Measurements from ENCODE around the gene ZBTB7C.

DNA sequence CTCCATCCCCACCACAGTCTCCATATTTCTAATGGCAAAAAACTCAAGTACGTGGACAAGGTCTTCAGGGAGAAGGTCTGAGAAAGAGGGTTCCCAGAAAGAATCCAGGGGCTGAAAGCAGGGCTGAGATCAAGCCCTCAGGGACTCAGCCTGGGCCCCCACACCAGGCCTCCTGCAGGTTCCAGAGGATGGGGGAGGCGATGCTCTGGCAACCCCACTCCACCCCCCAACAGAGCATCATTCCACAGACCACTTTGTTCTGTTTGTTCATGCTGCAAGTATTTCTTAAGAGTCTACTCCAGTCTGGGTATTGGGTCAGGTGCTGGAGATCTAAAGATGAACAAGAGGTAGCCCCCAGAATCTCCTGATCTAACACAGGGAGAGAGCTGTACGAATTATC, 32.2 kb downstream of the ZBTB7C start:
- TF ChIP-seq, protein P1, sequence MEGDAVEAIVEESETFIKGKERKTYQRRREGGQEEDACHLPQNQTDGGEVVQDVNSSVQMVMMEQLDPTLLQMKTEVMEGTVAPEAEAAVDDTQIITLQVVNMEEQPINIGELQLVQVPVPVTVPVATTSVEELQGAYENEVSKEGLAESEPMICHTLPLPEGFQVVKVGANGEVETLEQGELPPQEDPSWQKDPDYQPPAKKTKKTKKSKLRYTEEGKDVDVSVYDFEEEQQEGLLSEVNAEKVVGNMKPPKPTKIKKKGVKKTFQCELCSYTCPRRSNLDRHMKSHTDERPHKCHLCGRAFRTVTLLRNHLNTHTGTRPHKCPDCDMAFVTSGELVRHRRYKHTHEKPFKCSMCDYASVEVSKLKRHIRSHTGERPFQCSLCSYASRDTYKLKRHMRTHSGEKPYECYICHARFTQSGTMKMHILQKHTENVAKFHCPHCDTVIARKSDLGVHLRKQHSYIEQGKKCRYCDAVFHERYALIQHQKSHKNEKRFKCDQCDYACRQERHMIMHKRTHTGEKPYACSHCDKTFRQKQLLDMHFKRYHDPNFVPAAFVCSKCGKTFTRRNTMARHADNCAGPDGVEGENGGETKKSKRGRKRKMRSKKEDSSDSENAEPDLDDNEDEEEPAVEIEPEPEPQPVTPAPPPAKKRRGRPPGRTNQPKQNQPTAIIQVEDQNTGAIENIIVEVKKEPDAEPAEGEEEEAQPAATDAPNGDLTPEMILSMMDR (IDR thresholded peaks at IDR 0.05; ENCODE audit: low read depth, low read length, missing input control), result no peak
- no peak for TF ChIP-seq RAD21 (IDR thresholded peaks at IDR 0.05)
- TF ChIP-seq, protein P2, sequence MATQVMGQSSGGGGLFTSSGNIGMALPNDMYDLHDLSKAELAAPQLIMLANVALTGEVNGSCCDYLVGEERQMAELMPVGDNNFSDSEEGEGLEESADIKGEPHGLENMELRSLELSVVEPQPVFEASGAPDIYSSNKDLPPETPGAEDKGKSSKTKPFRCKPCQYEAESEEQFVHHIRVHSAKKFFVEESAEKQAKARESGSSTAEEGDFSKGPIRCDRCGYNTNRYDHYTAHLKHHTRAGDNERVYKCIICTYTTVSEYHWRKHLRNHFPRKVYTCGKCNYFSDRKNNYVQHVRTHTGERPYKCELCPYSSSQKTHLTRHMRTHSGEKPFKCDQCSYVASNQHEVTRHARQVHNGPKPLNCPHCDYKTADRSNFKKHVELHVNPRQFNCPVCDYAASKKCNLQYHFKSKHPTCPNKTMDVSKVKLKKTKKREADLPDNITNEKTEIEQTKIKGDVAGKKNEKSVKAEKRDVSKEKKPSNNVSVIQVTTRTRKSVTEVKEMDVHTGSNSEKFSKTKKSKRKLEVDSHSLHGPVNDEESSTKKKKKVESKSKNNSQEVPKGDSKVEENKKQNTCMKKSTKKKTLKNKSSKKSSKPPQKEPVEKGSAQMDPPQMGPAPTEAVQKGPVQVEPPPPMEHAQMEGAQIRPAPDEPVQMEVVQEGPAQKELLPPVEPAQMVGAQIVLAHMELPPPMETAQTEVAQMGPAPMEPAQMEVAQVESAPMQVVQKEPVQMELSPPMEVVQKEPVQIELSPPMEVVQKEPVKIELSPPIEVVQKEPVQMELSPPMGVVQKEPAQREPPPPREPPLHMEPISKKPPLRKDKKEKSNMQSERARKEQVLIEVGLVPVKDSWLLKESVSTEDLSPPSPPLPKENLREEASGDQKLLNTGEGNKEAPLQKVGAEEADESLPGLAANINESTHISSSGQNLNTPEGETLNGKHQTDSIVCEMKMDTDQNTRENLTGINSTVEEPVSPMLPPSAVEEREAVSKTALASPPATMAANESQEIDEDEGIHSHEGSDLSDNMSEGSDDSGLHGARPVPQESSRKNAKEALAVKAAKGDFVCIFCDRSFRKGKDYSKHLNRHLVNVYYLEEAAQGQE (IDR thresholded peaks at IDR 0.05), result no peak
- TF ChIP-seq GABPA (IDR thresholded peaks at IDR 0.05 in 1 of 2, conservative IDR thresholded peaks at IDR 0.05 in 1 of 2), result no peak
- TF ChIP-seq RXRA (IDR thresholded peaks at IDR 0.05), result no peak

All from liver (tissue), 3 donors.